ENCODE data around the gene SIGLEC7.
"Not testable (repeated sequence)": the region's sequence is repeated elsewhere in the genome, so short reads cannot be mapped to it uniquely, and the experiment has no call there.

SIGLEC7 gene

GRCh38 chr19:51139299-51140014 is 2.6 kb upstream of the SIGLEC7 start:
- DNase-seq, result peak in 1 of 14 donors; percentile 8

DNA sequence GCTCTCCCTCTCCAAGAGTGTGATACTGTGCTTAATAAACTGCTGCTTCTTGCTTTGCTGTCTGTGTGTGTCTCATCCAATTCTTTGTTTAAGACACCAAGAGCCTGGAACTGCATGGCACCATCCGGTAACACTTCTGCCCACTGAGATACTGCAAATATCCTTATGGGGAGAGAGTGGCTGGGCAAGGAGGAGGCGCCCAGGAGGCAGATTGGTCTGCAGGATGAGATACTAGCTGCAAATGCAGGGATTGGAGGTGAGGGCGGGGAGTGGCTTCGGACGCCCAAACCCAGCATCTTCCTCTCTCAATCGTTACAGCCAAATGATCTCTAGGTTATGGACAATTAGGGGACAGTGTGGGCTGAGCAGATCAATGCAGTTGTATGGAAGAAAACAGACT is 1.7 kb upstream of the SIGLEC7 start:
- DNase-seq, result no peak

DNA sequence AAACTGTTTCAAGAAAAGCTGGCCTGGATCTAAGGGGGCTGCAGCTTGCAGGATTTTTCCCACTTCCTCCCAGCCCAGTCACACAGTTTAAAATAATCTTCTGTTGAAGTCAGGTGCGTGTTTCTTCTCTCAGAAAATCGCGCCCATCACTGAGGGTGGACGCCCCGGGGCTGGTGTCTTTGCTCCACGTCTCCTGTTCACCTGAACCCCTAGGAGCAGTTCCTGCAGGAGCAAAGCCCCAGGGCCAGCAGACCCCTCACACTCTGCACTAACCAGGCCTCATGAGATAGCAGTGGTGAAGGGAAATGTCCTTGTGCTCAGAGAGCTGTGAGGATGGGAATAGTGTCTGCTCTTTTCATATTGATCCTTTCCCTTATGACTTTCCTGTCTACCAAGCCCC is 920 bp upstream of the SIGLEC7 start:
- DNase-seq, result no peak

GRCh38 chr19:51142809-51143475 is 841 bp downstream of the SIGLEC7 start:
- not testable (repeated sequence) for DNase-seq

DNA sequence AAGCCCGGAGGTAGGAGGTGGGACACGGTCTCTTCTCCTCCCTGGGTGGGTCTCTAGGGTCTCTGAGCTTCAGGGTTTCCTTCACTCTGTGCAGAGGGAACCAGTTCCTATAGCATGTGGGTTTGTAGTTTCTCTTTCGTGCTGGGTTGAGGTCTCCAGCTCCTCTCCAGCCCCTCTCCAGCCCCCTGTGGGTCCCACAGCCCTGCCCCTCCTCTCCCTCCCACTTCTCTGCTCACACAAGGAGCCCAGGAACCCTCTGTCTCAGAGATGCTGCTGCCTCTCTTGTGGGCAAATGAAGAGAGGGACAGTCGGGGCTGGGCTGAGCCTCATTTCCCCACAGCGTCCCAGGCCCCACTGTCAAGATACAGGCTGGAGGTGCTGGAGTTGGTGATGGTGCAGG is 1.4 kb downstream of the SIGLEC7 start:
- no peak for DNase-seq

GRCh38 chr19:51144482-51145045 is 2.5 kb downstream of the SIGLEC7 start:
- no peak for DNase-seq

DNA sequence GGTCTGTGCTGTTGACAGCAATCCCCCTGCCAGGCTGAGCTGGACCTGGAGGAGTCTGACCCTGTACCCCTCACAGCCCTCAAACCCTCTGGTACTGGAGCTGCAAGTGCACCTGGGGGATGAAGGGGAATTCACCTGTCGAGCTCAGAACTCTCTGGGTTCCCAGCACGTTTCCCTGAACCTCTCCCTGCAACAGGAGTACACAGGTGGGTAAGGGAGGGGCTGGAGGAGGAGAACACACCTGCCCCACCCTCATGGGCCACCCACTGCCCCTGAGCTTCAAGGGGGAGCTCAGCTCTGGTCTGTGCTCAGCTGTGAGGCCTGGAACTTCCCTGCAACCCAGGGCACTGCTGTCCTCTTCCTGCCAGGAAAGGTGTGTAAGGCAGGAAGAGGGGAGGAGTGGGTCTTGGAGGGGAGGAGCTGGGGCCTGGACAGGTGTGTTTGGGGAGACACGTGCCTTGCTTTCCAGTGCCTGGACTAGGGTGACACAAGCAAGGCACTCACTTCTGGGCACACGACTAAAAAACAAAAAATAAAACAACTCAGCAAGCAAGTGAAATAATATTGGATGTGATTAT is 3.9 kb downstream of the SIGLEC7 start:
- no peak for DNase-seq

DNA sequence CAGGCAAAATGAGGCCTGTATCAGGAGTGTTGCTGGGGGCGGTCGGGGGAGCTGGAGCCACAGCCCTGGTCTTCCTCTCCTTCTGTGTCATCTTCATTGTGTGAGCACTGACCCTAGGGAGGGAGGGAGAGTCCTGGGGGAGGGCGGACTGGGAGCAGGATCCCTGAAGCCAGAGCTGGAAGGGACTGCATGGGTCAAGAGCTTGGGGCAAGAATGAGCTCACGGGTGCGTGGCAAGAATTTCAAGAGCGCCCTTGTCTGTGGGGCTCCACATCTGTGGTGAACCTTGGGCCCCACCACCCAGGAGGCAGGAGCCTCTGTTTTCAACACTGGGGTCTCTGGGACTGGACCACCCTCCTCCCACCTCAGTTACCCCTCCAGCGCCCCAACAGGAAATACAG is 4.7 kb downstream of the SIGLEC7 start:
- no peak for DNase-seq

DNA sequence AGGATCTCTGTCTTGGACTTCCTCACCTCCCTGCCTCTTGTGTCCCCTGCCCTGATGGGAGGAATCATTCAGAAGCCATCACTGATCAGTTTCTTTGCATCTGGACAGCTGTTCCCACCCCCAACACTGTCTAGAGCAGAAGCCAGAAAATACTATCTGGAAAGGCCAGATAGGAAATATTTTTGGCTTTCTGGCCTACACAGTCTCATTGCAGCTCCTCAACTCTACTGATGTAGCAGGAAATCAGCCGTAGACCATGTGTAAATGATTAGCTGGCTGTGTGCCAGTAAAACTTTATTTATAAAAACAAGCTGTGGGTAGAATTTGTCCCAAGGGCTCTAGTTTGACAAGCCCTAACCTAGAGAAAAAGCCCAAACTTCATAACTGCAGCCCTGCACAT is 5.6 kb downstream of the SIGLEC7 start:
- no peak for DNase-seq

DNA sequence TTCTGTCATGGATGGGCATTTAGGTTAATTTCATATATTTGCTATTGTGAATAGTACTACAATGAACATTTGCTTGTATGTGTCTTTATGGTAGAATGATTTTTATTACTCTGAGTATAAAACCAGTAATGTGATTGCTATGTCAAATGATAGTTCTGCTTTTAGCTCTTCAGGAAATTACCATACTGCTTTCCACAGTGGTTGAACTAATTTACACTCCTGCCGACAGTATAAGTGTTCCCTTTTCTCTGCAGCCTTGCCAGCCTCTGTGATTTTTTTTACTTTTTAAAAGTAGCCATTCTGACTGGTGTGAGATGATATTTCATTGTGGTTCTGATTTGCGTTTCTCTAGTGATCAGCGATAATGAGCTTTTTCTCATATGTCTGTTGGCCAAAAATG is 6.5 kb downstream of the SIGLEC7 start:
- DNase-seq, result no peak

- DNase-seq, result no peak
These were observed 8.5 kb downstream of the SIGLEC7 start for GRCh38 chr19:51150627-51151026.

DNA sequence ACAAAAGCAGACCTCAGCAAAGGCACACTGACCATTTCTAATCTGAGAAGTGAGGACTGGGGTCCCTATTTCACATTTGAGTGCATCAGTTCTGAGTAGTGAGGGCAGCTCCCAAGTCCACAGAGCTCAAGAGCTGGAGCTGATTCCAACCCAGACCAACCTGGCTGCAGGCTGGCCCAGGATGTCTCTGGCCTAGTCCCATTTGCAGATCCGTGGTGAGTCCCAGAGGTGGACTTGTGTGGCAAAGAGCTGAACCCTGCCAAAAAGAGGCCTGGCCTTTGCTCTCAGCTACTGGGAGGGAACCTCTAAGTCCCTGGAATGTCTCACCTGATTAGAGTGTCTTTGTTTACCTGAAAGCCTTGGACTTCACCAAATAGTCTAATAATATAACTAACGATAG is 14.6 kb downstream of the SIGLEC7 start:
- DNase-seq, result no peak

GRCh38 chr19:51157265-51157664 is 15.2 kb downstream of the SIGLEC7 start:
- no peak for DNase-seq

GRCh38 chr19:51158474-51159129 is 16.5 kb downstream of the SIGLEC7 start:
- DNase-seq, result peak in 3 of 14 donors; percentile 2 to 20 (median 4)

GRCh38 chr19:51159656-51160055 is 17.6 kb downstream of the SIGLEC7 start:
- no peak for DNase-seq

GRCh38 chr19:51161266-51161665 is 19.2 kb downstream of the SIGLEC7 start:
- DNase-seq, result no peak

- DNase-seq, result no peak
These were observed 19.9 kb downstream of the SIGLEC7 start for GRCh38 chr19:51161867-51162496.

DNA sequence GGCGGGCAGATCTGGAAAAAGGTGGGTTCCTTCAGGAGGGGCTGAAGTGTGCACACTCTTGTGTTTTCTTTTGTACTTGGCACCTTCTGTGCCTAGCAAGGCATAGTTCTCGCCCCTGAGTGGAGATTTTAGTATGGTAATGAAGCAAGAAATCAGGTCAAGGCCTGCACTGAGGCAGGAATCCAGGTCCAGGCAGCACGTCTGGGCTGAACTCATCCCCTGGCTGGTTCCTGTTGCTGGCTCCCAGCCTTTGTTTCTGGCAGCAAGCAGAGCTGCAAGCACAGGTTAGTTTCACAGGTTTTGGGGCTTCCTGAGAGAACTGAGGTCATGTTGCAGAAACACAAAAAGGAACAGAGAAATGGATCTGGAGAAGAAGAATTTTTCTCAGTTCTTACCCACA is 21.2 kb downstream of the SIGLEC7 start:
- DNase-seq, result peak in 1 of 14 donors; percentile 94

DNA sequence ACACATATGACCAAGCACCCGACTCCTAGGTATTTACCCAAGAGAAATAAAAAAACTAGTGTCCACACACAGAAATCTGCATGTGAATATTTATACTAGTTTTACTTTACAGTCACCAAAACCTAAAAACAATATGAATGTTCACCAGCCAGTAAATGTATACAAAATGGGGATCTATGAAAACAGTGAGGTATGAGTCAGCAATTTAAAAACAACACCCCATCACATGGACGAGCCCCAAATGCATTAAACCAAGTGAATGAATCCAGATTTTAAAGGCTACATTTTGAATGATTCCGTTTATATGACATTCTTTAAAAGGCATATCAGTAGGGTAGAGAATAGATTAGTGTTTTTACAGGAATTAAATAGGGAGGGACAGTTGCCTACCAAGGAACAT is 22.1 kb downstream of the SIGLEC7 start:
- DNase-seq, result no peak

GRCh38 chr19:51166846-51167490 is 24.9 kb downstream of the SIGLEC7 start:
- DNase-seq, result peak in 7 of 14 donors; percentile 4 to 39 (median 13)

- DNase-seq, result no peak
These were observed 26.6 kb downstream of the SIGLEC7 start for GRCh38 chr19:51168564-51169282.

All from C1 segment of cervical spinal cord (tissue), 14 donors.